Nephron progenitor cell (in vitro differentiated cells): ENCODE measurements around the gene DGKD.

Experiments
- DNase-seq: peaks from one replicate; pipeline ENCODE4 v3.0.0; 2021
- H3K27ac Mint-ChIP-seq: 2 replicates; pipeline ENCODE4 v1.8.0; 2021; ENCODE audit warnings: mild to moderate bottlenecking, moderate library complexity, mixed read lengths
- H3K27me3 Mint-ChIP-seq: 2 replicates; pipeline ENCODE4 v1.8.0; 2021; ENCODE audit warnings: mild to moderate bottlenecking, low read depth, mixed read lengths; ENCODE audit not compliant: poor library complexity
- H3K36me3 Mint-ChIP-seq: 2 replicates; pipeline ENCODE4 v1.8.0; 2021; ENCODE audit warnings: low read depth, mixed read lengths
- H3K4me1 Mint-ChIP-seq: 2 replicates; pipeline ENCODE4 v1.8.0; 2021; ENCODE audit warnings: mixed read lengths
- H3K4me3 Mint-ChIP-seq: 2 replicates; pipeline ENCODE4 v1.8.0; 2021; ENCODE audit warnings: mild to moderate bottlenecking, moderate library complexity, mixed read lengths
- H3K9me3 Mint-ChIP-seq: 2 replicates; pipeline ENCODE4 v1.8.0; 2021; ENCODE audit warnings: mild to moderate bottlenecking, moderate library complexity, mixed read lengths
- TF ChIP-seq, protein P1 (sequence below): fragments of 200-600 bp; sonication (generic); IDR thresholded peaks from 2 replicates; pipeline ENCODE4 v1.5.0; 2021; ENCODE audit warnings: antibody characterized with exemption

The DGKD gene

DNA sequence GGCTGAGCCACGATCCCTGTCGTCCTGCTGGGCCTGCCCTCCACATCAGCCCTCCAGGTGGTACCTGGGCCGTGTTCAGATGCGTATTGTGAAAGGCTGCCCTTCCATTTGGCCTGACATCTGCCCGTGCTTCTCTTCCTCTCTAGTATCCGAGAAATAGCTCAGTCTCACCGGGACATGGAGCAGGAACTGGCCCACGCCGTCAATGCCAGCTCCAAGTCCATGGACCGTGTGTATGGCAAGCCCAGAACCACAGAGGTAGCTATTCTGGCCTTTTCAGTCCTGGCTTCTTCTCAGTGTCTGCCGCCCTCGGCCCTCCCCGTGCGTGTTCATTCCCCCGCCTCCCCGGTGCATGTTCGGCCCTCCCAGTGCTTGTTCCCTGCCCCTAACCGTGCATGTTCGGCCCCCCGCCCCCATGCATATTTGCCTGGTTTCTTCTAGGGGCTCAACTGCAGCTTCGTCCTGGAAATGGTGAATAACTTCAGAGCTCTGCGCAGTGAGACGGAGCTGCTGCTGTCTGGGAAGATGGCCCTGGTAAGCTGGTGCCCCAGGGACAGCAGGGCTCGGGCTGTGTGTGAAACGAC is 108.0 kb downstream of the DGKD start:
- Mint-ChIP-seq H3K27ac (peak overlapping the region; percentile 54), H3K9me3 (no peaks in the 10 kb centered on the region), H3K36me3 (peaks cover 60% of the 10 kb centered on the region), H3K27me3 (peaks cover 3% of the 10 kb centered on the region), H3K4me1 (no peaks in the 10 kb centered on the region), H3K4me3 (no peak overlapping the region)
- TF ChIP-seq, protein P1, sequence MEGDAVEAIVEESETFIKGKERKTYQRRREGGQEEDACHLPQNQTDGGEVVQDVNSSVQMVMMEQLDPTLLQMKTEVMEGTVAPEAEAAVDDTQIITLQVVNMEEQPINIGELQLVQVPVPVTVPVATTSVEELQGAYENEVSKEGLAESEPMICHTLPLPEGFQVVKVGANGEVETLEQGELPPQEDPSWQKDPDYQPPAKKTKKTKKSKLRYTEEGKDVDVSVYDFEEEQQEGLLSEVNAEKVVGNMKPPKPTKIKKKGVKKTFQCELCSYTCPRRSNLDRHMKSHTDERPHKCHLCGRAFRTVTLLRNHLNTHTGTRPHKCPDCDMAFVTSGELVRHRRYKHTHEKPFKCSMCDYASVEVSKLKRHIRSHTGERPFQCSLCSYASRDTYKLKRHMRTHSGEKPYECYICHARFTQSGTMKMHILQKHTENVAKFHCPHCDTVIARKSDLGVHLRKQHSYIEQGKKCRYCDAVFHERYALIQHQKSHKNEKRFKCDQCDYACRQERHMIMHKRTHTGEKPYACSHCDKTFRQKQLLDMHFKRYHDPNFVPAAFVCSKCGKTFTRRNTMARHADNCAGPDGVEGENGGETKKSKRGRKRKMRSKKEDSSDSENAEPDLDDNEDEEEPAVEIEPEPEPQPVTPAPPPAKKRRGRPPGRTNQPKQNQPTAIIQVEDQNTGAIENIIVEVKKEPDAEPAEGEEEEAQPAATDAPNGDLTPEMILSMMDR, result no peak
- DNase-seq, result no peak

DNA sequence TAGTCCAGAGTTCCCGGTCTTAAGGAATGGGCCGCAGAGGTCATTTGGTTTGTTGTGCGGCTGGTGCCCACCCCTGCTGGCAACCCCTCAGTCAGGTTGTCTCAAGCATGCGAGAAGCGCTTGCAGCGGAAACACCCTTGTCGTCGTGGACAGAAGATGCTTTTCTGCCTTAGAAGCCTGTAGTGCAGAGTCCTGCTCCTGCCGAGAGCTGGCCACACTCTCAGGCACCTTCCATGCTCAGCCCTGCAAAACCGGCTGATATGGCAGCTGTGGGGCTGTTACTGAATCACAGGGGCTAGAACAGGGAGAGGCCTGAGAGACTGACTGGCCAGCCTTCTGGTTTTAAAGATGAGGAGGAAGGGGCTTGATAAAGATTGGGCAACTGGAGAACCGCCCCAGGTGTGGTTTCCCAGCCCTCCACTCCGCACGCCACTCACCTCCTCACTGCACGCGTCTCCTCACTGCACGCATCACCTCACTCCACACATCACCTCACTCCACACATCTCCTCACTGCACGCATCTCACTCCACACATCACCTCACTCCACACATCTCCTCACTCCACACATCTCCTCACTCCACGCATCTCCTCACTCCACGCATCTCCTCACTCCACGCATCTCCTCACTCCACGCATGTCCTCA is 108.7 kb downstream of the DGKD start:
- H3K9me3 Mint-ChIP-seq, result no peaks in the 10 kb centered on the region

DNA sequence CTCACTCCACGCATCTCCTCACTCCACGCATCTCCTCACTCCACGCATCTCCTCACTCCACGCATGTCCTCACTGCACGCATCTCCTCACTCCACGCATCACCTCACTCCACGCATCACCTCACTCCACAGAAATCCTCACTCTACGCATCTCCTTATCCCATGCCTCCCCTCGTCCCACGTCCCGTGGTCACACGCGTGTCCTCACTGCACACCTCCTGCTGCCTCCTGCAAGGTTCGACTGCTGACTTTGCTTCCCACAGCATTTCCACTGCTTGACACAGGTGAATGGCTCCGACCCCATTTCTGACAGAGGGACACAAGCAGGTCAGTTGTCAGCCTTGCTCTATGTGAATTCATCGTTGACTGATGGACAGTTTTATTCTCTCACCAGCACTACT is 109.3 kb downstream of the DGKD start:
- no peaks in the 10 kb centered on the region for H3K4me1 Mint-ChIP-seq
- no peak for DNase-seq
- peaks cover 3% of the 10 kb centered on the region for H3K27me3 Mint-ChIP-seq
- peak overlapping the region; percentile 40 for H3K27ac Mint-ChIP-seq
- H3K9me3 Mint-ChIP-seq, result no peaks in the 10 kb centered on the region
- TF ChIP-seq, protein P1, result no peak
- H3K36me3 Mint-ChIP-seq, result peaks cover 62% of the 10 kb centered on the region
- H3K4me3 Mint-ChIP-seq, result no peak overlapping the region

More for the DNA sequence above, 108.7 kb downstream of the DGKD start:
- TF ChIP-seq, protein P1, result no peak
- H3K27ac Mint-ChIP-seq, result peak overlapping the region; percentile 40
- no peak for DNase-seq
- peaks cover 3% of the 10 kb centered on the region for H3K27me3 Mint-ChIP-seq
- peaks cover 59% of the 10 kb centered on the region for H3K36me3 Mint-ChIP-seq
- H3K4me1 Mint-ChIP-seq, result no peaks in the 10 kb centered on the region
- H3K4me3 Mint-ChIP-seq, result no peak overlapping the region

DNA sequence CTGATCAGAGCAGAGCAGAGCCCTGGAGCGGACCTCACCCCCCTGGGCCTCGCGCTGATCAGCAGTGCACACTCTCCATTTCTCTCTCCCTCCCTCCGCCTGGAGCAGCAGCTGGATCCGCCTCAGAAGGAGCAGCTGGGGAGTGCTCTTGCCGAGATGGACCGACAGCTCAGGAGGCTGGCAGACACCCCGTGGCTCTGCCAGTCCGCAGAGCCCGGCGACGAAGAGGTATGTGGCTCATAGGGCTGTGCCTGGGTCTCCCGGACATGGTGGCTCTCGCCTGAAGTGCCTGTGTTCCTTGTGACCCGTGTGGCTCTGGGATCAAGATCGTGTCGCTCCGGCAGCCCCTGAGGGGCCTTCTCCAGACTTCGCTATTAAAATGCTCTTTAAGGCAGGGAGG is 109.8 kb downstream of the DGKD start:
- Mint-ChIP-seq H3K4me3 (no peak overlapping the region), H3K36me3 (peaks cover 67% of the 10 kb centered on the region), H3K9me3 (no peaks in the 10 kb centered on the region), H3K27me3 (peaks cover 4% of the 10 kb centered on the region), H3K4me1 (no peaks in the 10 kb centered on the region), H3K27ac (no peak overlapping the region)
- TF ChIP-seq, protein P1, result no peak
- DNase-seq, result no peak

DNA sequence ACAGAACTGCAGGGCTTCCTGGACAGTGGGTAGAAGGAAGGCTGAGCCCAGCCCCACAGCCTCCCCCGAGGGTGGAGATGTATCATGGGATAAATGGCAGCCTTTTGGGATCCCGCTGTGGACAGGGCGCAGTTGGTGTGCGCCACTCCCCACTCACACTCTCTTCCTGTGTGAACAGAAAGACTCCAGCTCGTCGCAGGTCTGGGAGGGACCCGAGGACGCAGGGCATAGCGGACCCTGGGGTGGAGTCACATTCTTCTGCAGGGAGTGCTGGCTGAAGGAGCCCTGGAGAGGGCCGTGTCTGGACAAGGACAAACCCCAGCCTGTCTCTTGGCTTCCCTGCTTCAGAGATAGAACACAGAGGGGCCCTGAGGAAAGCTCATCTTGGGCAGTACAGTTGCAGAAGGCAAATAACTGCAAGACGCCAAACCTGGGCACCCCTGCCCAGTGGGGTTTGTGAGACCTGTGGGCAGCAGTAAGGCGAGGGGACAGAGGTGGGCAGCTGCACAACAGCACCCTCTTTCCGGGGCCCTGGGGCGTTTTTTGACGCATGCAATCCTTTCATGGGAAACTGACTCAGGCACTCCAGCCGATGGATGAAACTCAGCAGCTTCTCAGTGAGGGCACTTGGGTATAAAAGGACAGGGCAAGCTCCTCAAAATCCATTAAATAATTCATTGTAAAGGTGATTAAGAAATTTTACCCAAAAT is 110.4 kb downstream of the DGKD start:
- TF ChIP-seq, protein P1, result no peak
- no peaks in the 10 kb centered on the region for H3K9me3 Mint-ChIP-seq
- no peak overlapping the region for H3K4me3 Mint-ChIP-seq
- no peak for DNase-seq
- peak overlapping the region; percentile 22 for H3K27ac Mint-ChIP-seq
- peaks cover 3% of the 10 kb centered on the region for H3K27me3 Mint-ChIP-seq
- H3K4me1 Mint-ChIP-seq, result no peaks in the 10 kb centered on the region
- H3K36me3 Mint-ChIP-seq, result peaks cover 69% of the 10 kb centered on the region
